Lower lobe of right lung (tissue), 2 donors: ENCODE measurements around the gene RRBP1. TPM values are rescaled to one million over a fixed set of nuclear protein-coding genes. Genes with fewer than 3 reads are reported as not detected.

Experiments
- ATAC-seq, 2 donors: fragments of 200-7000 bp; cut with Tn5 transposase; one replicate each; pipeline ENCODE4 v1.9.1; 2020 to 2022; ENCODE audit warnings: mild to moderate bottlenecking in 2 of 2, moderate library complexity in 2 of 2
- DNase-seq: peaks from one replicate; pipeline ENCODE4 v3.0.0-alpha.2; 2020
- H3K27ac ChIP-seq: fragments of 200-600 bp; one replicate; pipeline ENCODE4 v1.8.0; 2022
- H3K27me3 ChIP-seq: fragments of 200-600 bp; one replicate; pipeline ENCODE4 v1.8.0; 2022; ENCODE audit warnings: low read depth
- H3K36me3 ChIP-seq: fragments of 200-600 bp; one replicate; pipeline ENCODE4 v1.8.0; 2022; ENCODE audit warnings: mild to moderate bottlenecking
- H3K4me1 ChIP-seq: fragments of 200-600 bp; one replicate; pipeline ENCODE4 v1.8.0; 2022
- H3K4me3 ChIP-seq: fragments of 200-600 bp; one replicate; pipeline ENCODE4 v1.8.0; 2022; ENCODE audit warnings: mild to moderate bottlenecking
- H3K9me3 ChIP-seq: fragments of 200-600 bp; one replicate; pipeline ENCODE4 v1.8.0; 2022
- intact Hi-C: fragments of 100-400 bp; cut with DNase I; formaldehyde crosslinking; loops from one replicate; pipeline ENCODE4 v1.11.0; 2022
- total RNA-seq: library from RNA; stranded (reverse); fragmentation: NEBNext Ultra II Directional; extraction: Animal tissue kit (Norgen Biotek cat#: 25700); gene quantifications from one replicate; pipeline ENCODE4 v1.2.1, GENCODE V29; 2021
- TF ChIP-seq, protein P1 (sequence below): fragments of 200-600 bp; IDR thresholded peaks from one replicate; pipeline ENCODE4 v1.8.0; 2022; ENCODE audit warnings: antibody characterized with exemption, mild to moderate bottlenecking
- donor health status: DM: no; HTN: yes; CAD: no; lungs with severe emphysema.

The RRBP1 gene
- total RNA-seq, 1 donor from 2014 or later = 138 TPM

GRCh38 chr20:17706632-17707031, 24.6 kb upstream of the RRBP1 start:
- DNase-seq (no peak), ATAC-seq (no peak)
- intact Hi-C loops = no loop called here
- H3K9me3 ChIP-seq = no peaks in the 10 kb centered on the region
- no peaks in the 10 kb centered on the region for H3K27me3 ChIP-seq
- H3K4me1 ChIP-seq = no peaks in the 10 kb centered on the region
- H3K27ac ChIP-seq = no peak overlapping the region
- no peak overlapping the region for H3K4me3 ChIP-seq
- TF ChIP-seq, protein P1, sequence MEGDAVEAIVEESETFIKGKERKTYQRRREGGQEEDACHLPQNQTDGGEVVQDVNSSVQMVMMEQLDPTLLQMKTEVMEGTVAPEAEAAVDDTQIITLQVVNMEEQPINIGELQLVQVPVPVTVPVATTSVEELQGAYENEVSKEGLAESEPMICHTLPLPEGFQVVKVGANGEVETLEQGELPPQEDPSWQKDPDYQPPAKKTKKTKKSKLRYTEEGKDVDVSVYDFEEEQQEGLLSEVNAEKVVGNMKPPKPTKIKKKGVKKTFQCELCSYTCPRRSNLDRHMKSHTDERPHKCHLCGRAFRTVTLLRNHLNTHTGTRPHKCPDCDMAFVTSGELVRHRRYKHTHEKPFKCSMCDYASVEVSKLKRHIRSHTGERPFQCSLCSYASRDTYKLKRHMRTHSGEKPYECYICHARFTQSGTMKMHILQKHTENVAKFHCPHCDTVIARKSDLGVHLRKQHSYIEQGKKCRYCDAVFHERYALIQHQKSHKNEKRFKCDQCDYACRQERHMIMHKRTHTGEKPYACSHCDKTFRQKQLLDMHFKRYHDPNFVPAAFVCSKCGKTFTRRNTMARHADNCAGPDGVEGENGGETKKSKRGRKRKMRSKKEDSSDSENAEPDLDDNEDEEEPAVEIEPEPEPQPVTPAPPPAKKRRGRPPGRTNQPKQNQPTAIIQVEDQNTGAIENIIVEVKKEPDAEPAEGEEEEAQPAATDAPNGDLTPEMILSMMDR = no peak
- no peaks in the 10 kb centered on the region for H3K36me3 ChIP-seq

DNA sequence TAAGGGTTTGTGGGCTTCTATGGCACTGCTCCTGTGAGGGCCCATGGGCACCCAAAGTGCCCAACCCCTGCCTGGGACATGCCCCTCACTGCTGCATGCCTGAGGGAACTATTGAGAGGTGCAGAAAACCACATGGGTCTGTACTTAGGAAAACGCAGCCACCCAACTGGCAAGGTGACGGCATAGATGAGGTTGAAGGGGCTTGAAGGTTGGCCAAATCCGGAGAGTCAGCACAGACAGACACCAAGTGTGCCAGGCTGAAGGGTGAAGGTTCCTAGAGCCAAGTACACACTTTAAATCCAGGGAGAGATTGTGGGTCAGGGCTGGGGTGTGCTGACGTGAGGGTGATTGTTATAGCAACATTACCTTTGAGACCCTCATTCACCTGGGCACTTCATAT, 23.9 kb upstream of the RRBP1 start:
- H3K9me3 ChIP-seq = no peaks in the 10 kb centered on the region
- no peak for DNase-seq
- no peaks in the 10 kb centered on the region for H3K4me1 ChIP-seq
- intact Hi-C loops = no loop called here
- no peak for ATAC-seq
- no peak overlapping the region for H3K27ac ChIP-seq
- H3K36me3 ChIP-seq = no peaks in the 10 kb centered on the region
- TF ChIP-seq, protein P1 = no peak
- no peak overlapping the region for H3K4me3 ChIP-seq
- no peaks in the 10 kb centered on the region for H3K27me3 ChIP-seq

DNA sequence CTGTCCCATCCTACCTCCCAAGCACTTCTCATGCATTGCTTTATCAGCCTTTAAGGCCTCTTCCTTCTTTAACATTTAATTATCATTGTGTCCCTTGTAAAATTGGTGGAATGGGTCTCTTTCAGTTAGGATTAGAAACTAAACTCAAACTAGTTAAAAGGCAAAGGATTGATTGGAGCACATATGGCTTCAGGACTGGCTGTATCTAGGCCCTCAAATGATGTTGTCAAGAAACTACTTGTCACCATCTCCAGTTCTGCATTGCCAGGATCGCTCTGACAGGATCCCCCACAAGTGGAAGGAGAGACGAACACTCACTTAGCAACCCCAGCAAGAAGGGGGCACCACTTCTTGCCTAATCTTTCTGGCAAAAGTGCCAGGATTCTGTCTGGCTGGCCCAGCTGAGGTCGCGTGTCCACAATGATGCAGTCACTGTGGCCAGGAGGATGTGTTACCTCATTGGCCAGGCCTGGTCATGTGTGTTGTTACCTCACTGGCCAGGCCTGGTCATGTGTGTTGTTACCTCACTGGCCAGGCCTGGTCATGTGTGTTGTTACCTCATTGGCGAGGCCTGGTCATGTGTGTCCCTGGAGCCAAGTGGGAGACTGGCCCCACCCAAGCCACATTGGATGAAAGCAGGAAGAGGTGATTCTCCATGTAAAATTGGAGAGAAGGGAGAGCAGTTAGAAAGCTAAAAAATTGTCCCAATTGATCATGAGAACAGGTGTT, 22.7 kb upstream of the RRBP1 start:
- no peak overlapping the region for H3K4me3 ChIP-seq
- TF ChIP-seq, protein P1 = no peak

GRCh38 chr20:17701826-17702225, 19.8 kb upstream of the RRBP1 start:
- H3K9me3 ChIP-seq = no peaks in the 10 kb centered on the region
- no peak for DNase-seq
- H3K36me3 ChIP-seq = no peaks in the 10 kb centered on the region
- no peak for ATAC-seq
- H3K4me3 ChIP-seq = no peak overlapping the region
- H3K4me1 ChIP-seq = no peaks in the 10 kb centered on the region
- no peak overlapping the region for H3K27ac ChIP-seq
- H3K27me3 ChIP-seq = no peaks in the 10 kb centered on the region
- TF ChIP-seq, protein P1 = no peak
- intact Hi-C loops = no loop called here

More for the DNA sequence above, 22.7 kb upstream of the RRBP1 start:
- no peak overlapping the region for H3K27ac ChIP-seq
- H3K36me3 ChIP-seq = no peaks in the 10 kb centered on the region
- no peaks in the 10 kb centered on the region for H3K4me1 ChIP-seq
- intact Hi-C loops = no loop called here
- no peaks in the 10 kb centered on the region for H3K27me3 ChIP-seq
- H3K9me3 ChIP-seq = no peaks in the 10 kb centered on the region
- ATAC-seq (no peak), DNase-seq (no peak)

GRCh38 chr20:17700637-17701036, 18.6 kb upstream of the RRBP1 start:
- intact Hi-C loops = no loop called here
- H3K27ac ChIP-seq = no peak overlapping the region
- ATAC-seq = no peak

More at GRCh38 chr20:17700637-17701036, 18.6 kb upstream of the RRBP1 start:
- no peaks in the 10 kb centered on the region for H3K4me1 ChIP-seq
- no peaks in the 10 kb centered on the region for H3K9me3 ChIP-seq
- no peak for DNase-seq
- no peaks in the 10 kb centered on the region for H3K27me3 ChIP-seq
- no peaks in the 10 kb centered on the region for H3K36me3 ChIP-seq
- H3K4me3 ChIP-seq = no peak overlapping the region
- TF ChIP-seq, protein P1 = no peak
